GM19463 (cell line): ENCODE measurements around the gene CCDC71L.
"Not testable (repeated sequence)": the region's sequence is repeated elsewhere in the genome, so short reads cannot be mapped to it uniquely, and the experiment has no call there.

ENCODE experiments used
- ATAC-seq: cut with Tn5 transposase; IDR thresholded peaks from one replicate; pipeline ENCODE4 v1.9.1; 2021; ENCODE audit warnings: mild to moderate bottlenecking, moderate library complexity; ENCODE audit not compliant: unreplicated experiment

Gene CCDC71L

DNA sequence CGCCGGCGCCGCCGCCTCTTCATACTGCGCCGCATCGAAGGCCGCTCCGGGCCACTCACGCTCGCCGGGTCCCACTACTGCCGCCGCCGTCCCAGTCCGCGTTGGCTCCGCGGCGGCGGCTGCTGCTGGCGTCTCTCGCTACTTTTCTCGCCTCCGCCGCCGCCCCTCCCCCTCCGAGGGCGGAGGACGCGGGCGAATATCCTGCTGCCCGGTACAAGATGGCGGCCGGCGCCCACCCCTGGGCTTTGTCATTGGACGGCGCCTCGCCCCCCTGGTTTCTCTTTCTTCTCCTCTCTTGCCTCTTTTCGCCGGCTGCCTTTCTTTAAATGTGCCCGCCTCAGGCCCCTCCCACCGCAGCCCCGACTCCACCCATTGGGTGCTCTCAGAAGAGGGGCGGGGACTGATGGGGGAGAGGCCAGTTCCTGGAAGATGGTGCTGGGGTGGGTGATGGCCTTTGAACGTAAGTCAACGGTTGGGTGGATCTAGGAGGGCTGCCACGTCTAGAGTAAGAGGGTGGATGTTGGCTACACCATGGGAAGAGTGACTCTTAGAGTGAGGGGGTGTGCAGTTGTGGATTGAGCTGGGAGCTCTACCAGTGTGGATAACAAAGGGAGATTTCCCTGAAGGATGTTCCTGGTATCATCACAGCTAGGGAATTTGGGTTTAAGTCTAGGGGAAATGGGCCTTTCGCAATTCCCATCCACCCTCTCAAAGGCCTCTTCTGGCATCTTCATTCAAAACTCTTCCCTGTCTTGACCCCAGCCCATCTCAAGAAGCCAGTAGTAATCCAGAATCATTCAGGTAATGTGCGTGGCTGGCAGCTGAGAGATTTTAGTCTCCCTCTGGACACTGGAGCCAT, at the start of gene CCDC71L:
CCDC71L (minus strand) TSS at position 297 of the 859 bp plus-strand sequence; CDS start at position 35, 262 bp downstream.
- ATAC-seq, result peak; percentile 73

GRCh38 chr7:106709604-106710003, 48.6 kb upstream of the CCDC71L start:
- not testable (repeated sequence) for ATAC-seq

DNA sequence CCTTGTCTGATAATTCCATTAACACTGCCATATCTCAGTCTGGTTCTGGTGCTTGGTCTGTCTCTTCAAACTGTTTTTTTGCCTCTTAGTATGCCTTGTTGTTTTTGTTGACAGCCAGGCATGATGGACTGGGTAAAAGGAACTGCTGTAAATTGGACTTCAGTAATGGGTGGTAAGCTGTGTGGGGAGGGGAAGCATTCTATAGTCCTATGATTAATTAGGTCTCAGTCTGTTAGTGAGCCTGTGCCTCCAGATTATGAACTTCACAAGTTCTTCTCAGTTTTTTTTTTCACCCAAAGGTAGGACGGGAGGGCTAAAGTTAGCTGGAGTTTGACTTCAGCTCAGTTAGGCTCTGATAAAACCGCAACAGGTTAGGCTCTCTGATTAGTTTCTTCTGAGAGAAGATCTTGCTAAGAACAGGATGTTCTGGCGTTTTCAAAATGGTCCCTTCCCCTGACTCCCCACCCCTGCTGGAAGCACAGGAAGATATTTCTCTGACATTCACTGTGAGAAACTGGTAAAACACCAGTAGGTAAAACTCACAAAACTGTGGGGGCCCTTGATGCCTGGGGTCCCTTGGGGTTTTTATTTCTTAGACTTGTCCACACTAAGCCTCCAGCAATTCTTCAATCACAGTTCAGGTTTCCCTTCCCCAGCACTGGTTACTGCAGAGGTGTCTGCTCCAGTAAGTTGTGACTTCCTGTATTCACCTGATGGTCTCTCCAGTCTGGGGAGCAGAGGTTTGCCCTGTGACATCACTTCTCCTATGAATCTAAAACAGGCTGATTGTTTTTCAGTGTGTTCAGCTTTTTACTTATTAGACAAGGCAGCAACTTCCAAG, 43.3 kb upstream of the CCDC71L start:
- ATAC-seq, result no peak

DNA sequence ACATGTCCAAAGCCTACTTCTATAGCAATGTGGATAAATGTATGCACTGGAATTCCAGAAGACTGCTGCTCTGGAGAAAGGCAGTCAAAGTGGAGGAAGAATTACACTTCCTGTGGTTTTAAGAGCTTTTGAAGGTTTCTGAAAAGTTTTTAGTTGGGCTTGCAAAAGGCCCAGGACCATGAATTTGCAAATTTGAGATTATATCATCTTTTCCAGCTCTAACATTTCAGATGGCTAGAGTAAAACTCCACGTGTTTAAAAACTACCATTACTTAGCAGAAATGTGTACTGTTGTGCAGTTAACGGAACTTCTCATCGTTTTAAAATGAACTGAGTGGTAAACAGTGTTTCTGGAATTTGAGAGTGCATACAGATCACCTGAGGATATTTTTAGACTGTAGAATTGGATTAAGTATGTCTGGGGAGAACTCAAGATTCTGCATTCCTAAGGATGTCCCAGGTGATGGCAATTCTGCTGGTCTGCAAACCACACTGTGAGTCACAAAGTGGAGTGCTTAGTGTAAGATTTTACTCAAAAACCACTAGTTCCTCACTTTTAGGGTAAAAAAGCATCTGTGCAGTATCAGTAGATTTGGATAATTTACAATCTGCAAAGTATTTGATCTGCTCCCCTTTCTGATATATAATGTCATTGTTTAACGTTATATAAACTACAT, 32.9 kb upstream of the CCDC71L start:
- ATAC-seq, result no peak

DNA sequence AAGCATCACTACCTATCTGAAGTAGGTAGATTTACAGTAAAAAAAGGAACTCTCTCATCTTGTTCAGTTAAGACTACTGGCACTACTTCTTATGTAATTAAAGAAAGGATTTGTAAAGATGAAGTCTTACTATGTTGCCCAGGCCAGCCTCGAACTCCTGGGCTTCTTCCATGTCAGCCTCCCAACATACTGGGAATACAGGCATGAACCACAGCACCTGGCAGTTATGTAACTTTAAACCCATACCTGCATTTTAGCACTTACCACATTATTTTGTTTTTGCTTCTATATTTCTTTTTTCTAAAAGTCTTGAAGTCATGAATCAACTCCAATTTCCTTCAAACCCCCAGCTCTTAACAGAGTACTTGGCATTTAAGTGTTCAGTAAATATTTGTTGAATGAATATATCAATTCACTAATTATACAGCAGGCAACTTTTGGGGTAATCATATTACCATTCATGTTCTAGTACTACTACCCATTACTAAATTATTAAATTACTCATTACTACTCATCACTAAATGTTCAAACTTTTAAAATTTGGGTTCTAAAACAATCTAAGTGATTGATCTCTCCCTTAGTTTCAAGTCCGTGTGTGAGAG, 31.6 kb upstream of the CCDC71L start:
- ATAC-seq, result no peak

GRCh38 chr7:106688161-106688560, 27.2 kb upstream of the CCDC71L start:
- ATAC-seq, result not testable (repeated sequence)

GRCh38 chr7:106683941-106684340, 23.0 kb upstream of the CCDC71L start:
- no peak for ATAC-seq

GRCh38 chr7:106681815-106682495, 21.0 kb upstream of the CCDC71L start:
- ATAC-seq, result no peak

DNA sequence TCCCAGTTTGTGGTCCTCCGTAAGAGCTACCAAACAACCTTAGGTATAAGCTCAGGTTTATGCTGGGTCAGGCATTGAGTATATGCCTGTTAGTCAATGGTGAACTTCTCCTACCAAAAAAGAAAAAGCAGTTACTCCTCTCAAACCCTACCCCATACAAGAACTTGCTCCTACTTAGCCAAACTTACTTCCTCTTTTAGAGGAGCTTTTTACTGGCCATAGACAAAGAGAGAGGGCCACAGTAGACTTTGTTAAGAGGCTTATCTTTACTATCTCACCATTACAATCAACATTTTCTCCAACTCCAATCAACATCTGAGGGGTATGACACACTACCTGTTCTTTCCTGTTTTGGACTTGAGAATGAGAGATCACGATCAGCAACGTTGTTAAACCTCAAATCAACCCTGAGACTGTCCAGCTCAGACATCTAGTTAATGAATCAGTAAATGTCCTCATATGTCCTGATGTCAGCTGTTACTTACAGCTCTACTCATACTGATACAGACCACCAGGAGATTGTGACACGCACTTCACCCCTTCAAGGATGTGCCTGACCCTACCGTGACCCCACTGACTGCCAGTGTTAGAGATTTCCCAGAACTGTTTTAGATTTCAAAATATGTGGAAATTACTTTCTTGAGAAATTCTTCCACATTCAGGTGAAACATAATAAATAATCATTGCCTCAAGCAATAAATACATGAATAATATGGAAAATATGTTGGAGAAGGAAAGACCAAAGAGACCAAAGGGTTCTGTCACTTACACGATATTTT, 18.4 kb upstream of the CCDC71L start:
- ATAC-seq, result peak; percentile 97

- ATAC-seq, result no peak
Measured at GRCh38 chr7:106678795-106679152, 17.8 kb upstream of the CCDC71L start.

DNA sequence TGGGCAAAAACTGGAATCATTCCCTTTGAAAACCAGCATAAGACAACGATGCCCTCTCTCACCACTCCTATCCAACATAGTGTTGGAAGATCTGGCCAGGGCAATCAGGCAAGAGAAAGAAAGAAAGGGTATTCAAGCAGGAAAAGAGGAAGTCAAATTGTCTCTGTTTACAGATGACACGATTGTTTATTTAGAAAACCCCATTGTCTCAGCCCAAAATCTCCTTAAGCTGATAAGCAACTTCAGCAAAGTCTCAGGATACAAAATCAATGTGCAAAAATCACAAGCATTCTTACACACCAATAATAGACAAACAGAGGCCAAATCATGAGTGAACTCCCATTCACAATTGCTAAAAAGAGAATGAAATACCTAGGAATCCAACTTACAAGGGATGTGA, 15.5 kb upstream of the CCDC71L start:
- not testable (repeated sequence) for ATAC-seq

DNA sequence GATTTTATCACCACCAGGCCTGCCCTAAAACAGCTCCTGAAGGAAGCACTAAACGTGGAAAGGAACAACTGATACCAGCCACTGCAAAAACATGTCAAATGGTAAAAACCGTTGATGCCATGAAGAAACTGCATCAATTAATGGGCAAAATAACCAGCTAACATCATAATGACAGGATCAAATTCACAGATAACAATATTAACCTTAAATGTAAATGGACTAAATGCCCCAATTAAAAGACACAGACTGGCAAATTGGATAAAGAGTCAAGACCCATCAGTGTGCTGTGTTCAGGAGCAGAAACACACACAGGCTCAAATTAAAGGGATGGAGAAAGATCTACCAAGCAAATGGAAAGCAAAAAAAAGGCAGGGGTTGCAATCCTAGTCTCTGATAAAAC, 12.7 kb upstream of the CCDC71L start:
- not testable (repeated sequence) for ATAC-seq

GRCh38 chr7:106671930-106672329, 11.0 kb upstream of the CCDC71L start:
- not testable (repeated sequence) for ATAC-seq

DNA sequence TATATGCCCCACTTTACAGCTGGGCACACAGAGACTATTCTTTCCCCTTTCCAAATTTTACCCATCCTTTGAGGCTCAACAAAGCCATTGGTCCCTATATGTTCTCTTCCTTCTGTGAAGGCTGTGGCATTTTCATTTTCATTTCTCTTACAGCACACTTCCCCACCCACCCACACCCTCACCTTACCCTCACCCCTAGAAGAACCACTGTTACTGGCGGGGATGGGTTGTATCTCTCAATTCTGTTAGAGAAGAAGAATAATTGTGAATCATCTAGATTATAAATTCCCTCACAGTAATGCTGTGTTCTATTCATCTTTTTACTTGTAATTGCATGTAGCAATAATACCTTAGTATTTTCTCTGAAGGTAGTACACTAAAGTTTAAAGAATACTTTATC, 10.2 kb upstream of the CCDC71L start:
- ATAC-seq, result no peak

- ATAC-seq, result no peak
Measured at GRCh38 chr7:106668861-106669524, 8.0 kb upstream of the CCDC71L start.

DNA sequence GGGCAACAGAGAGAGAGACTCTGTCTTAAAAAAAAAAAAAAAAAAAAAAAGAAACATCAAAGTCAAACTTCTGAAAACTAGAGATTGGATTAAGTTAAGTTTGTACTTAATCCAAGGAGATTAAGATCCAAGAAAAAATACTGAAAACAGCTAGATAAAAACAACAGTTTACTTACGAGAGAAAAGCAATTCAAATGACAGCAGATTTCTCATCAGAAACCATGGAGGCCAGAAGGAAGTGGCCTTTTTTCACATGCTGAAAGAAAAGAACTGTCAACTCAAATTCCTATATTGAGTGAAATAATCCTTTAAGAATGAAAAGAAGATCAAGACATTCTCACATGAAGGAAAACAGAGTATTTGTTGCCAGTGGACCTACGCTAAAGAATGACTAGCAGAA, 5.4 kb upstream of the CCDC71L start:
- no peak for ATAC-seq

DNA sequence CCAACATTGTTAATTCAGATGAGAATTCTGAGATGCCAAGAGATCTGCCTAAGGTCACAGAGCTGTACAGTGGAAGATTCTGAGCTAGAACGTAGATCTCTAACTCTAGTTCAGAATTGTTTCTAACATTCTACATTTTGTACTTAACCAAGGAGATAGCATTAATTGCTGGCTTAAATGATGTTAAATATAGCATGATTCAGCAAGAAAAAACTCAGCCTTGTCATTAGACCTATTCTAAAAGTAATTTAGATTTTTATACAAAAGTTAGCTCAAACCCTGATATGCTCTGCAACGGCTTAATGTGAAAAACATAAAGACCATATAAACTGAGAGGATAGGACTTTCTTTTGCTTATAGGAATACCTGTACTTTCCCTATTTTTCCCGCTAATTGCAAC, 3.4 kb upstream of the CCDC71L start:
- no peak for ATAC-seq

DNA sequence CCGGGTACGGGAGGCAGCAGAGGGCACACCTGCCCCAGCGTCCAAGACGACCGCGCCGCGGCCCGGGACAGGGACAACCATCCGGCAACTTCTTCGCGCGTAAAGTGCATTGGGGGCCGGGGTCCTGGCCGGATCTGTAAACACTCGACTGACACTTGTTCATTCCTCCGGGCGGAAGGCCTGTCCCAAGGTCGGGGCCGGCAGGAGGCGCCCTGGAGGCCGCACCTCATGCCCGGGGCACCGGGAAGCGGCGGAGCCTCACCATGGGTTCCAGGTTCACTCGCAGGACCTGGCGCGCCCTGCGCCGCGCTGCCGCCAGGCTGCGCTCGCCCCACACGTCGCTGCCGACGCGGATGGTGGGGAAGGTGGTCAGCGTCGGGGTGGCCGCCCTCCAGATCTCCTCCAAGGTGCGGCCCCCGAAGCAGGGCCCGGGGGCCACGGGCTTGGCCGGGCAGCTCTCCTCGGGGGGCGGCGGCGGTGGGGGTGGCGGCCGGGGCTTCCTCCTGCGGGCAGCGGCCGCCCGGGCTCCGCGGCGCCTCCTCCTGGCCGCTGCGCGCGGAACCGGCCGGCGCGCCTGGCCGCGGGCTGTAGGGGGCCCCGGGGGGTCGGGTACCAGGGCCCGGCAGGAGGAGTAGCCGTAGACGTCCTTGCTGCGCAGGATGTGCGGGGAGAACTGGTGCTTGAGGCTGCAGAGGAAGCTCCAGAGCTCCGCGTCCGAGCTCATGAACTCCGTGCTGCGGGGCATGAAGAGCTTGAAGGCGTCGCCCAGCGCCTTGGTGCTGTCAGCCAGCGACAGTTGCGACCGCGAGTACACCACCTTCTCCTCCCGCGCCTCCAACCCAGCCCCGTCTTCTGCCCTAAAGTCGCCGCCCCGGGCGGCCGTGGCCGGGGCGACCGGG, 746 bp downstream of the CCDC71L start:
- ATAC-seq, result peak; percentile 55
